NCI-H128 (cell line): ENCODE measurements around the gene RAB11FIP4.

Experiments
- DNase-seq: peaks from one replicate; lab custom pipeline; 2025; ENCODE audit not compliant: unreplicated experiment; lab: John Stamatoyannopoulos, UW

Gene RAB11FIP4

DNA sequence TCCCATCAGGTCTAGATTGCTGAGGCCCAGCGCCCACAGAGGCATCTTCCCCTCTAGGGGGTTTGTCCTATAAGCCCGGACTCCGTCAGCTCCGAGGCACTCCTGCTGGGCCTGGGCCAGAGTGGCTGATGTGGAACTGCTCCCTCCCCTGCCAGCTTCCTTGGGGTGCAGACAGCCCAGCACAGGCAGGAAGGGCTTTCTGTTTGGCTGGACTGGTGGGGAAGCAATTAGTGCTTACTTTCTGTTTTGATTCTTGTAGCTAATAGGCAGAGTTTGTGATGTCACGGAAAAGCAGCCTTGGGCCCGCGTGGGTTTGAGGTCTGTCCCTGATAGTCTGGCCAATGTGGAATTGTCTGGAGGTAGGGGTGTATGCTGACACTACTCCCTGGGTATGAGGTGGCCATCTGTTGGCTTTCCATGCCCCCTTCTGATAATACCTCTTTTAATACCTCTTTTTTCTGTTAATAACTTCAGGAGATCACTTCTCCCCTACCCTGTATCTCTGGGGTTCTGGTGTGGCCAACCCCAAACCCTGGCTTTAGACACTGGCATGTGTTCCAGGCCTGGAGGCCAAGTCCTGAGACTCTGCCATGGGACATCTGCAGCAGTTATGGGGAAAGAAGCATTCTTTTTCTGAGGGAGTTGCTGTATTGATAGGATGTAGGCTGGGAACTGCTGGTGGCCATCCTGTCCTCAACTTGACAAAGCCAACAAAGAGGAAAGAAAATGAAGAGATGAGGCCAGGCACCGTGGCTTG is 190.9 kb downstream of the RAB11FIP4 start:
- DNase-seq, result no peak

DNA sequence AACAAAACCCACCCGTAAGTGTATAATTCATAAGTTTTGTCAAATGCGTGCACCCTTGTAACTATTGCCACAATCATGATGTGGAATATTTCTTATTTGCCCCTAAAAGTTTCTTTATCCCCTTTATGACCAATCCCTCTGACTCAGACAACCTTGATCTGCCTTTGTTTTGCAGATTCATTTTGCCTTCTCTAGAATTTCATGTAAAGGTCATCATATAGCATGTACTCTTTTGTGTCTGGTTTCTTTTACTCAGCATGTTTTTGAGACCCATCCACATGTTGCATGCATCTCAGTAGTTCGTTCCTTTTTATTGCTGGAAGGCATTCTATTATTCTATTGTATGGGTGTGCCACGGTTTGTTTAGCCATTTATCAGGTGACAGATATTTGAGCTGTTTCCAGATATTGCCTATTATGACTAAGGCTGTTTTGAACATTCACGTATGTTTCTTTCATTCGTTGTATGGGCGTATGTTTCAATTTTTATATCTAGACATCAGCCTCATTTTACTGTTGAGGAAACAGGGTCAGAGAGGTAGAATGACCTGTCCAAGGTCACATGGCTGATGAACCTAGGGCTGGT is 192.4 kb downstream of the RAB11FIP4 start:
- DNase-seq, result no peak

DNA sequence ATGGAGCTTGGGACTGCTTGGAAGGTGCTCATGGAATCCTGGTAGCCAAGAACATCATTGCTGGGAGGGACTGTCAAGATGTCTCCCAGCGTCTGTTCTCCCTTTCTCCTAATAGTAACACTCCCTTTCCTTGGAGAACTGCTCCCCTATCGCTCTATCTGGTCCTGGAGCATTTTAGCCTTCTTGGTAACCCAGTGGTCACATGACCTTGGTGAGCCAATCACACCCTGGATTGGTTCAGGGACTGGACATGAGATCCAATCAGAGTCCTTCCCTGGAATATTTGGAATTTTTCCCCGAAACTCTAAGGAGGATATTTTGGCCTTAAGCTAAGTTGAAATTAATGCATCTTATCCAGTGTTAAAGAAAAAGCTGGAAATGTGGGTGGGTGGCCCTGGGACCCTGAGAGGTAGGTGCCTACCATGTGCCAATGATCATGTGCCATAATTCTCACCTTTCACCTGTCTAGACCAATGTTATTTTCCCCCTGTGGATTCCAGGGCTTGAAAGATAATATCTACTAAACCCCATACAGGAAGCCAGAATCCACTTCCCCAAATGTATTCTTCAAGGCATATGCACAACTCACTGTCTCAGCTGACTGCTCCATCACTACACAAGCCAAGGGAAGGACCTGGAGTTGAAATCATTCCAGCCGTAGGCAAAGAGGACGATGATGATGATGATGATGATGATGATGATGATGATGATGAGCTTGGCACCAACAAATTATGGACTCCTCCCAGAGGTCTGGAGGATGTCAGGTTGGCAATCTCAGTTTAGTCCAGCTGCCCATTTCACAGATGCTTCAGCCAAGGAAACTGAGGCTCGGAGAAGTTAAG is 193.2 kb downstream of the RAB11FIP4 start:
- DNase-seq, result no peak

DNA sequence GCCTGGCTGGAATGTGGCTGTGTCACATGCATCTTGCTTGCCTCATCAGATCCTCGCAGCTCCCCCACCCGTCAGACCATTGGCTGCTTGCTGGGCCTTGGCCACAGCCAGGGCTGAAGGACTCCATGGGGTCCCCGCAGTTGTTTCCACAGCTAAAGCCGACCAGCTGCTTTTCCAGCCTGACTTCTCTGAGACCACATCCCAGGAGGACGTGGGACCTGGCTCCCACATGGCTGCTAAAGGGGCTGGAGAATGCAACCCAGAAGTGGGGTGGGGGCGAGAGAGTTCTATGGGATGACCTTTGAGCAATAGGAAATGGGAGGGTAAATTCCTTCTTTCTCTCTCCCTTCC is 193.8 kb downstream of the RAB11FIP4 start:
- no peak for DNase-seq

DNA sequence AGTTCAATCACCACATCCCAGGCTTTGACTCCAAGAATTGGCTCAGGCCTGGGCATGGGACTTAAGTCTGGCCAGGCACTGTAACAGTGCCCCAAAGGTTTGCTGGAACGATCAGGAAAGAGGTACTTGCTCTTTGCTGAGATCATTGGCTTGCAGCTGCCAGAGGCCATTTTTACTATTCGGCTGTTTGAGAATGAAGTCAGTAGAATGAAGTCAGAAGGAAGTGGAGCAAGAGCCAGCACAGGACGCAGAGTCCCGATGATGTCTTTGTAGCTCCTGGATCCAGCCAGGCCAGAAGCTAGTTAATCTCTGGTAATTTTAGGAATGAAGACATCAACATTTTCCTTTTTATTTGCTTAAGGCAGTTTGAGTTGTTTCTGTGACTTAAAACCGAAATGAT is 195.5 kb downstream of the RAB11FIP4 start:
- no peak for DNase-seq

DNA sequence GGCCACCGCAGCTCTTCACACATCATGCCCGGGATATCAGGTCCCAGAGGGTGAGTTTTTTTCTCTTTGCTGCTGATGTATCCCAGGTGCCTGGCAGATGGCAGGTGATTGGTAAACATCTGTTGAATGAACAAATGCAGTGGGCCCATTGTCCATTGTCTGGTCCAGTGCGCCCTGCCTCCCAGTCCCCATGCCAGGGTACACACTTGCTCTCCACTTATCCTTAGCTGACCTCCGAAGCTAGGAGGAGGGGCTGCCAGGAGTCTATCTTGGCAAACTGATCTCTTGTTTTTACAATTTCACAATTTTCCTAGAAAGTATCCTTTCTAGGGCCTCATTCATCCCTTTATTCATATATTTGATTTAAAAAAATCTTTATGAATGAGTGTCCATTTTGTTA is 196.0 kb downstream of the RAB11FIP4 start:
- no peak for DNase-seq
